SK-N-SH (cell line): ENCODE measurements around the gene MAT2A. TPM values are rescaled to one million over a fixed set of nuclear protein-coding genes. Genes with fewer than 3 reads are reported as not detected.

Experiments
- CTCF ChIA-PET: fragments of 300-600, 350-600 bp; formaldehyde crosslinking; extraction: SDS; loops from one replicate; lab custom pipeline; 2021; lab: Yijun Ruan, JAX
- POLR2A ChIA-PET: fragments of 350-600 bp; sonication (Branson Sonifier 250); formaldehyde crosslinking; extraction: SDS; loops from one replicate; lab custom pipeline; 2020; ENCODE audit warnings: antibody characterized with exemption, inconsistent platforms; lab: Yijun Ruan, JAX
- DNase-seq: peaks from one replicate; pipeline ENCODE4 v3.0.0; 2012
- H2AFZ ChIP-seq: fragments of 200-600 bp; sonication (generic); 2 replicates; pipeline ENCODE4 v1.8.1; 2016; ENCODE audit warnings: antibody characterized with exemption, mild to moderate bottlenecking, low read depth
- H3F3A ChIP-seq: fragments of 200-600 bp; sonication (generic); replicated peaks from 2 replicates; pipeline ENCODE3; 2016; ENCODE audit warnings: antibody characterized with exemption, mild to moderate bottlenecking; ENCODE audit not compliant: insufficient read depth
- H3K27ac ChIP-seq, 2 experiments: fragments of 200-500 bp in 1 of 2; fragments of 200-600 bp in 1 of 2; sonication (Bioruptor generic) in 1 of 2; sonication (generic), shearing (Covaris generic) in 1 of 2; 2 replicates each; pipeline versions ENCODE4 v1.5.1 to v1.6.1; 2014 to 2016; ENCODE audit warnings: low read depth in 2 of 2, inconsistent platforms in 1 of 2, low read length in 1 of 2, mild to moderate bottlenecking in 1 of 2, mixed read lengths in 1 of 2
- H3K27me3 ChIP-seq: fragments of 200-600 bp; sonication (generic), shearing (Covaris generic); 2 replicates; pipeline ENCODE4 v1.6.1; 2016; ENCODE audit warnings: mixed run types; ENCODE audit not compliant: insufficient read depth
- H3K36me3 ChIP-seq, 2 experiments: fragments of 200-500 bp in 1 of 2; fragments of 200-600 bp in 1 of 2; sonication (Bioruptor generic) in 1 of 2; sonication (generic) in 1 of 2; replicated peaks in 1 of 2; 2 replicates each; pipeline versions ENCODE3 to v1.5.1; 2014 to 2016; ENCODE audit warnings: low read length in 1 of 2, mild to moderate bottlenecking in 1 of 2; ENCODE audit not compliant: insufficient read depth in 2 of 2, control insufficient read depth in 1 of 2
- H3K4me1 ChIP-seq, 2 experiments: fragments of 200-500 bp in 1 of 2; fragments of 200-600 bp in 1 of 2; sonication (Bioruptor generic) in 1 of 2; sonication (generic), shearing (Covaris generic) in 1 of 2; 2 replicates each; pipeline versions ENCODE4 v1.5.1 to v1.6.1; 2014 to 2016; ENCODE audit warnings: low read depth in 1 of 2, low read length in 1 of 2, mixed run types in 1 of 2; ENCODE audit not compliant: insufficient read depth in 2 of 2, control insufficient read depth in 1 of 2
- H3K4me2 ChIP-seq: fragments of 200-600 bp; sonication (generic), shearing (Covaris generic); 2 replicates; pipeline ENCODE4 v1.6.1; 2017; ENCODE audit warnings: mixed run types
- H3K4me3 ChIP-seq, 2 experiments: fragments of 200-500 bp in 1 of 2; fragments of 200-600 bp in 1 of 2; sonication (Bioruptor generic) in 1 of 2; sonication (generic), shearing (Covaris generic) in 1 of 2; 2 replicates each; pipeline versions ENCODE4 v1.5.1 to v1.8.1; 2014 to 2016; ENCODE audit warnings: low read depth in 2 of 2, inconsistent platforms in 1 of 2, low read length in 1 of 2, mild to moderate bottlenecking in 1 of 2, mixed read lengths in 1 of 2, moderate library complexity in 1 of 2
- H3K79me2 ChIP-seq: fragments of 200-600 bp; sonication (generic); 2 replicates; pipeline ENCODE4 v1.8.1; 2017; ENCODE audit warnings: mild to moderate bottlenecking; ENCODE audit not compliant: insufficient read depth
- H3K9ac ChIP-seq: fragments of 200-600 bp; sonication (generic); 2 replicates; pipeline ENCODE4 v1.6.1; 2017; ENCODE audit warnings: mixed run types
- H3K9me2 ChIP-seq: fragments of 200-600 bp; sonication (generic); 2 replicates; pipeline ENCODE4 v1.6.1; 2017; ENCODE audit warnings: mixed run types
- H3K9me3 ChIP-seq: fragments of 200-600 bp; sonication (generic); 2 replicates; pipeline ENCODE4 v1.6.1; 2017; ENCODE audit warnings: mixed run types, mild to moderate bottlenecking, moderate library complexity
- H4K20me1 ChIP-seq: fragments of 200-600 bp; sonication (generic); 2 replicates; pipeline ENCODE4 v1.6.1; 2017; ENCODE audit warnings: mild to moderate bottlenecking, mixed run types; ENCODE audit not compliant: insufficient read depth
- EZH2phosphoT487 ChIP-seq: fragments of 200-600 bp; sonication (generic); IDR thresholded peaks from 2 replicates; pipeline ENCODE4 v1.6.1; 2017; ENCODE audit warnings: low read depth, mixed run types, mild to moderate bottlenecking, antibody characterized with exemption, moderate library complexity, borderline replicate concordance
- FOSL2 ChIP-seq: IDR thresholded peaks from 2 replicates; pipeline ENCODE4 v1.4.0; 2012; ENCODE audit warnings: low read depth, mild to moderate bottlenecking, moderate library complexity, borderline replicate concordance
- FOXM1 ChIP-seq: IDR thresholded peaks from 2 replicates; pipeline ENCODE4 v1.4.0; 2012; ENCODE audit warnings: low read depth, mild to moderate bottlenecking
- NRF1 ChIP-seq: IDR thresholded peaks from 2 replicates; pipeline ENCODE4 v1.6.1; 2012; ENCODE audit warnings: low read depth, mild to moderate bottlenecking, low read length
- TCF12 ChIP-seq: IDR thresholded peaks from 2 replicates; pipeline ENCODE4 v1.4.0; 2012
- WGBS: methylation state at CpG from one replicate; pipeline ENCODE4 v1.1.6; 2017; ENCODE audit warnings: low lambda C conversion rate; 5-methylcytosine and 5-hydroxymethylcytosine counted together
- polyA plus RNA-seq, 3 experiments: library from polyadenylated mRNA; depleted of rRNA; stranded (reverse); fragments of >200 nt; gene quantifications; 2 replicates each; pipeline ENCODE4 v1.2.3, GENCODE V29; 2012
- TF ChIP-seq, protein P1 (sequence below): IDR thresholded peaks from 2 replicates; pipeline ENCODE4 v1.6.1; 2012; ENCODE audit warnings: mild to moderate bottlenecking, low read depth, low read length, moderate library complexity
- TF ChIP-seq, protein P2 (sequence below): IDR thresholded peaks from 2 replicates; pipeline ENCODE4 v1.4.0; 2012; ENCODE audit warnings: low read depth, borderline replicate concordance

The MAT2A gene
- polyA plus RNA-seq, 1 of the 3 experiments (the other 2 are of a cell fraction): 187 TPM

DNA sequence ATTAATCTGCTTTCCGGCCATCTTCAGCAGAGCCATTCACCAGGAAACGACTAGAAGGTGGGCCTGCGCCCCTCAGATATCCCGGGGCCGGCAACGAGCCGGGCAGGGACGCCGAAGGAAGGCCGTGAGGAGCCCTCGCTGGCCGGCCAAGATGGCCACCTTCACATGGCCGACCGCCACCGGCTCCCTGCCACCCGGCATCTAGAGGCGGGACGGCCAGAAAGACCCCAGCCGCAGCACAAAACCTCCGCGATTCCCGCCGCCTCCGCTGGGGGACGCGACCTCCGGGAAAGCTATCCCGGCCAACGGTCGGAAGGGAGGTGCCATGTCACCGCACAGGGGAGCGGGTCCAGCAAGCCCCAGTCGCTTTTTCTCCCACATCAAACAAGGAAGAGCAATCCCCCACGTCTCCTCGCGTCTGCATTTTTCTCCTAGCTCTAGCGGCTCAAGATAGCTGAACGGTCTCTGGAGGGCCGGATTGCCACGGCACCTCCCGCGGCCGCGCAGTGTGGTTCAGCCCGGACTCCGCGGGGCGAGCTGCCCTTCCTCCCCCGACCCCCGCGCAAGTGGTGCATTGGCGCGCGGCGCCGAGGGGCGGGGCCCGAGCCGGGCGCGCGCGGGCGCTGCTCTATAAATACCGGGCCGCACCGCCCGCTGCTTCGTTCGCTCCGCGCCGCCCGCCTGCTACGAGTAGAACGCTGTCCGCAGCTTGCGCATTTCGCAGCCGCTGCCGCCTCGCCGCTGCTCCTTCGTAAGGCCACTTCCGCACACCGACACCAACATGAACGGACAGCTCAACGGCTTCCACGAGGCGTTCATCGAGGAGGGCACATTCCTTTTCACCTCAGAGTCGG is at the start of gene MAT2A (continued):
- TF ChIP-seq FOSL2: no peak
- 0 out of 2 replicates have a peak, but pooled peaks have one; percentile 40 for TF ChIP-seq TCF12
- TF ChIP-seq, protein P1, sequence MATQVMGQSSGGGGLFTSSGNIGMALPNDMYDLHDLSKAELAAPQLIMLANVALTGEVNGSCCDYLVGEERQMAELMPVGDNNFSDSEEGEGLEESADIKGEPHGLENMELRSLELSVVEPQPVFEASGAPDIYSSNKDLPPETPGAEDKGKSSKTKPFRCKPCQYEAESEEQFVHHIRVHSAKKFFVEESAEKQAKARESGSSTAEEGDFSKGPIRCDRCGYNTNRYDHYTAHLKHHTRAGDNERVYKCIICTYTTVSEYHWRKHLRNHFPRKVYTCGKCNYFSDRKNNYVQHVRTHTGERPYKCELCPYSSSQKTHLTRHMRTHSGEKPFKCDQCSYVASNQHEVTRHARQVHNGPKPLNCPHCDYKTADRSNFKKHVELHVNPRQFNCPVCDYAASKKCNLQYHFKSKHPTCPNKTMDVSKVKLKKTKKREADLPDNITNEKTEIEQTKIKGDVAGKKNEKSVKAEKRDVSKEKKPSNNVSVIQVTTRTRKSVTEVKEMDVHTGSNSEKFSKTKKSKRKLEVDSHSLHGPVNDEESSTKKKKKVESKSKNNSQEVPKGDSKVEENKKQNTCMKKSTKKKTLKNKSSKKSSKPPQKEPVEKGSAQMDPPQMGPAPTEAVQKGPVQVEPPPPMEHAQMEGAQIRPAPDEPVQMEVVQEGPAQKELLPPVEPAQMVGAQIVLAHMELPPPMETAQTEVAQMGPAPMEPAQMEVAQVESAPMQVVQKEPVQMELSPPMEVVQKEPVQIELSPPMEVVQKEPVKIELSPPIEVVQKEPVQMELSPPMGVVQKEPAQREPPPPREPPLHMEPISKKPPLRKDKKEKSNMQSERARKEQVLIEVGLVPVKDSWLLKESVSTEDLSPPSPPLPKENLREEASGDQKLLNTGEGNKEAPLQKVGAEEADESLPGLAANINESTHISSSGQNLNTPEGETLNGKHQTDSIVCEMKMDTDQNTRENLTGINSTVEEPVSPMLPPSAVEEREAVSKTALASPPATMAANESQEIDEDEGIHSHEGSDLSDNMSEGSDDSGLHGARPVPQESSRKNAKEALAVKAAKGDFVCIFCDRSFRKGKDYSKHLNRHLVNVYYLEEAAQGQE: peak; percentile 71
- no peak for TF ChIP-seq FOXM1
- no peak for TF ChIP-seq EZH2phosphoT487
- TF ChIP-seq, protein P2, sequence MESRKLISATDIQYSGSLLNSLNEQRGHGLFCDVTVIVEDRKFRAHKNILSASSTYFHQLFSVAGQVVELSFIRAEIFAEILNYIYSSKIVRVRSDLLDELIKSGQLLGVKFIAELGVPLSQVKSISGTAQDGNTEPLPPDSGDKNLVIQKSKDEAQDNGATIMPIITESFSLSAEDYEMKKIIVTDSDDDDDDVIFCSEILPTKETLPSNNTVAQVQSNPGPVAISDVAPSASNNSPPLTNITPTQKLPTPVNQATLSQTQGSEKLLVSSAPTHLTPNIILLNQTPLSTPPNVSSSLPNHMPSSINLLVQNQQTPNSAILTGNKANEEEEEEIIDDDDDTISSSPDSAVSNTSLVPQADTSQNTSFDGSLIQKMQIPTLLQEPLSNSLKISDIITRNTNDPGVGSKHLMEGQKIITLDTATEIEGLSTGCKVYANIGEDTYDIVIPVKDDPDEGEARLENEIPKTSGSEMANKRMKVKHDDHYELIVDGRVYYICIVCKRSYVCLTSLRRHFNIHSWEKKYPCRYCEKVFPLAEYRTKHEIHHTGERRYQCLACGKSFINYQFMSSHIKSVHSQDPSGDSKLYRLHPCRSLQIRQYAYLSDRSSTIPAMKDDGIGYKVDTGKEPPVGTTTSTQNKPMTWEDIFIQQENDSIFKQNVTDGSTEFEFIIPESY: no peak

DNA sequence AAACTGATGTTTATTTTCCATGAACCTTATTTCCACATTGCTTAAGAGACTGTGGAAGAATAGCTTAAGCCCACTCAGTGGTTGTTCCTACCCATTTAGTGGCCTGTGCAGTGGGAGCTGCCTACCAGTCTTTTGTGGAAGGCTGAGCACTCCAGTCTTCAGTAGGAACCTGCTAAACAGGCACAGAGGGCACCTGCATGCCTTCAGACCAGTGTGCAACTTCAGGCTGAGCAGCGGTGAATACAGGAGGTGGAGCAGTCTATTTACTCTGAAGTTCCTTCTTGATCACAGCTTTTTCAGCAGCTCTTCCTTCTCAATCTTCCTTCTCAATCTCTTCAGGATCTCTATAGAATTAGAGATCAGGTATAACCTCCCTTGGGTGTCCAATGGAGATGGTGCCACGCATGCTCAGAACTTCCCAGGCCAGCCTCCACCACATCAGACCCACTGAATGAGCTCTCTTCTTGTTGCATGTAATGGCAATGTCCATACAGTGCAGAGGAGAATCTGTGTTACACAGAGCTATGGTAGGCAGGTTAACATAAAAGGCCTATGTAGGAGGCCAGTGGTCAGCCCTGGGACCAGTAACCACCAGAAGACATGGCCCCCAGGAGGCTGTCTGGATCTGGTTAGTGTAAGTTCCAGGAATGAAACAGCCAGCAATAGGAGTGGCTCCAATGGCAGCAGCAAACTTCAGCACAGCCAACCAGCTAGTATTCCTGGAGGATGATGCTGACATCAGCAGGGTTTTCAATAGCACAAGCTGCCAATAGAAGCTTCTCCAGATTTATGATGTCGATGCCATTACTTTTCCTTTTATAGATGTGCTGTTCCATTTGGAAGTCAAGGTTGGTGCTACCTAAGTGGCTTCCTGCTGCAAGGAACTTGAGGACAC is 47.9 kb upstream of the MAT2A start:
- Histone ChIP-seq H3K9me3 (no peaks in the 10 kb centered on the region), H3K9ac (no peak overlapping the region), H3K4me1 (no peaks in the 10 kb centered on the region), H3K4me3 (no peak overlapping the region), H2AFZ (no peak overlapping the region), H3K27me3 (no peaks in the 10 kb centered on the region), H3K36me3 (no peaks in the 10 kb centered on the region), H3F3A (no peaks in the 10 kb centered on the region), H3K79me2 (no peaks in the 10 kb centered on the region), H4K20me1 (no peaks in the 10 kb centered on the region), H3K9me2 (no peaks in the 10 kb centered on the region), H3K27ac (no peak overlapping the region), H3K4me2 (no peak overlapping the region)
- ChIA-PET CTCF (interaction anchor here (0.6 to 1.6 kb wide), 3 partner anchors 13 to 29 kb away, joined by 3 to 6 read pairs (median 3); no protein-coding TSS in a partner anchor), POLR2A (interaction anchor here (0.8 to 1.0 kb wide), 2 partner anchors 33 to 49 kb away, joined by 3 to 4 read pairs; no protein-coding TSS in a partner anchor)
- DNase-seq: no peak
- TF ChIP-seq NRF1: no peak
- 58% methylated on average over 3 of the region's 3 CpGs for WGBS
